HG03469 (cell line): ENCODE data around the gene IFRD2.

Experiments
- ATAC-seq: cut with Tn5 transposase; IDR thresholded peaks from one replicate; pipeline ENCODE4 v1.9.1; 2021; ENCODE audit warnings: mild to moderate bottlenecking, moderate library complexity, moderate number of reproducible peaks; ENCODE audit not compliant: unreplicated experiment

Gene IFRD2

GRCh38 chr3:50302095-50303012, 10.1 kb upstream of the IFRD2 start:
- no peak for ATAC-seq

DNA sequence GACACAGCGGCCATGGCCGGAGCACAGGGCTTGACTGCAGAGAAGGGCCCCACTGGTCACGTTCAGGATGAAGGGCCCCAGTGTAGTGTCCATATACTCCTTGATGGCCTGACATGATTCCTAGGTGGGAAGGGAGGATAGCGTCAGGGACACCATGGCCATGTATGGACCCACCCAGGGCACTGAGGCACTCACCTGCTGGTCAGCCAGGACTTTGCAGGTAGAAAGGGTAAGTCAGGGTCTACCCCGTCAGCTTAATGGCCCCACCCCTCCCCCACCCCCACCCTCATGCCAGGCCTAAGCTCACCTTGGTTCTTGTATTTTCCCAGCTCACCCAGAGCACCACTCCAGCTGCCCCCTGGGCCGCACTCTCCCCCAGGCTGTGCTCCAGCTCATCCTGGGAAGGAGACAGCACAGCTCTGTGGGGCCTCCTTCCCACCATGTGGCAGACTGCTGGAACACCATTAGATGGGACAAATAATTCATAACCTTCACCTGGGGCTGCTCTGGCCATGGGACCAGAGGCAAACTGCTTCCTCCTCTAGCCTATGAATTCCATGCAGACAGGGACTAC, 8.5 kb upstream of the IFRD2 start:
- ATAC-seq: no peak

- ATAC-seq: no peak
These were observed 7.9 kb upstream of the IFRD2 start for GRCh38 chr3:50299929-50300680.

DNA sequence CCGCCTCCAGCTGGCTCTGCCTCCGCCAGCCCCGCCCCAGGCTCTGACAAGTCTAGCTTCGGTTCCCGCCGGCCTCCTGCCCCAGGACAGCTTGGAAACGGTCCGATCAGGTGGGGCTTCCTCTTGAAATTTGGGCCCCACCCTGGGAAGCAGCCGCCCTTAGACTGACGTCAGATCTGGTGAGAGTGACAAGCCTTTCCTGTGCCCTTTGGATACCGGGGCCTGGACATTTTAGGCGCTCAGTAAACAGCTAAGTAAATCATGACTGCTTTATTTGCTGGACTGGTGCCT, 7.4 kb upstream of the IFRD2 start:
- ATAC-seq: no peak

DNA sequence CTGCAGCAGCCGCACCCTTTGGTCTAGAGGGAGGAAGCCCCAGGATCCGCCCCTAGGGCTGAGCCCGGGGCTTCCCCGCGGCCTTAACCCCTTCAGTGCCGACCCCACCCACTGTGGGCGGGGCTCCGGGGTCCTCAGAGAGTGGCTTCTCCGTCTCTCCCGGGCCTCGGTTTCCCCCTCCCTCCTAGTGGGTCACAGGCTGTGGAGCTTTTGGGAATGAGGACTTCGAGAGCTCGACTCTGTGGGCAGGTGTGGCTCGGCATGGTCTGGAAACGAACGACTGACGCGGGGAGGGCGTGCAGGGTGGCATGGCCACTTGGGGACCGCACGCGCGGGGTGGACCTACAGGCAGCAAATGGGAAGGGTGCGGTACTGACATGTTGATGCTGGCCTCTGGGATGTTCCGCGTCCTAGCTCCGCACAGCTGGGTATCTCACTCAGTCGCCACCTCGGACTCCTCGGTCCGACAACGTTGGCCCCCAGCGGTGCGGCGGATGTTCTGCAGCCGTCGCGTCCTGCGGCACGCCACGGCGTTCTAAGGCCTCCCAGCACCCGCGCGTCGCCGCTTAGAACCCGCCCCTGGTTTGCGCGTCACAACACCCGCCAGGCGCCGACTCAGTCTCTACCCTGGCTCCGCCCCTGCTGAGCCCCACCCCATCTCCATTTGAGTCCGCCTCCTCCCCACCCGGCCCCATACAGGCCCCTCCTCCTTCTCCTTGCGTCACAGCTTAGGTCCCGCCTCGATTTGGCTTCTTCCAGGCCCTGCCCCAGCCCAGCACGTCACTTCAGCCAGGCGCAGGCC, 6.8 kb upstream of the IFRD2 start, which contains the start of the genes HYAL3 and NAA80:
Gene HYAL3 (minus strand): TSS at position 570 of the 802 bp plus-strand sequence. CDS start 3,803 bp downstream, outside the sequence.
Gene NAA80 (minus strand): TSS at position 570 of the 802 bp plus-strand sequence. CDS start 1,942 bp downstream, outside the sequence.
- ATAC-seq: peak; percentile 55

GRCh38 chr3:50297896-50298725, 5.9 kb upstream of the IFRD2 start:
- no peak for ATAC-seq

- ATAC-seq: no peak
These were observed 5.2 kb upstream of the IFRD2 start for GRCh38 chr3:50297384-50297775.

DNA sequence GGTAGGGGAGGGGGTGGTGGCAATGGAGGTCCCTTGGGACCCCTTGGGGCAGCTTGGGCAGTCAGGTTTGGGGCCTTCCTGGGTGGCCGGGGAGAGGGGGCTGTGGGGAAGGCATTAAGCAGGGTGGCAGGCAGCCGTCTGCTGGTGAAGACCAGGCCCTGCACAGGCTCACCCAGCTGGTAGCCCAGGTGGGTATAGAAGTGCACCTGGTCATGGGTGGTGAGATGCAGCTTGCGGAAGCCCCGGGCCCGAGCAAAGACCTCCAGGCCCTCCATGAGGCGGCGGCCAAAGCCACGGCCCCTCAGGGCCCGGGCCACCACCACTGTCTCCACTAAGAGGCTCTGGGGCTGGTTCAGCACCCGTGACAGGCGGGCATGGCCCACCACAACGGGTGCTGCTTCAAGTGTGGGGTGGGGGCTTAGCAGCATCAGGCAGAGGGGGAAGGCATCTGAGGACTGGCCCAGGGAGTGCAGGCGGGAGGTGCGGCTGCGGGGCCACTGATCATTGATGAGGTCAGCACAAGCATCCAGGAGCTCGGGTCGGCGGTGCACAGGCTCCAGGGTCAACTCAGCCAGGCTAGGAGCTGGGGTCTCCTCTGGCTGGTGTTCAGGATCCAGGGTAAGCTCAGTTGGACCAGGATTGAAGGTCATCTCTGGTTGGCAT, 4.6 kb upstream of the IFRD2 start:
- no peak for ATAC-seq

DNA sequence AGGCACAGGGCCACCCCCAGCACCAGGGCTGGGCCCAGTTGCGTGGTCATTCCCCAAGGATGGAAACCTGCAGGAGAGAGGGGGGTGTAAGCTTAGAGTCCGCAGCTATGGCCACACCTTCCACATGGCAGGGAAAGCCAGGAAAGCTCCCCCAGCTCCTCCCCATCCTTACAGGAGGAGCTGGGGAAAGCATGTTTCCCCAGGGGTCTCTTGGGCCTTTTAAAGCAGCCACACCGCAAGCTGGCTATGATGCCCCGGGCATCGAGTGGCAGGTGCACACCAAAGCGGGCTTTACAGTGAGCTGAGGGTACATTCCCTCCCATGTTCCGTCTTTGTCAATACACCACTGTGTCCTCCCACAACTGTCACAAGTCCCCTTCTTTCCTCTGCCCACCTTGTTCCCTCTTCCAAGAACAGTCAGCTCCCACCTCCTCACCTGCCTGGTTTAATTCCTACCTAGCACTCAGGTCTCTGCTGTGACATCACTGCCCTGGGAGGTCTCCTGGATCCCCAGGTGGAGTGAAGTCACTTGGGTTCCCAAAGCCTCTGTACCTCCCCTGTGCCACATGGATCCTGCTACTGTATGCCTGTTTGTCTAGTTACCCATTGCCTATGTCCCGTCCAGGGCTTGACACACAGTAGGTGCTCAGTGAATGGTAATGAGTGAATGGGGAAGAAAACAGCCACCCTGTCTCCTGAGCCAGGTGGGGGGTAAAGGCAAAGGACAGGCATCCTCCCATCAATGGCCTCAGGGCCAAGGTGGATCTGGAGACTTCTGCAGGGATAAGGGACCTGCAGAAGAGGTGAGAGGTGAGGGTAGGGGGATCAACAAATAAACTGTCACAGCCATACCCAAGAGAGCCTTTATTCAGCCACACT, 3.6 kb upstream of the IFRD2 start:
- no peak for ATAC-seq

- ATAC-seq: no peak
These were observed 2.5 kb upstream of the IFRD2 start for GRCh38 chr3:50294492-50295403.

DNA sequence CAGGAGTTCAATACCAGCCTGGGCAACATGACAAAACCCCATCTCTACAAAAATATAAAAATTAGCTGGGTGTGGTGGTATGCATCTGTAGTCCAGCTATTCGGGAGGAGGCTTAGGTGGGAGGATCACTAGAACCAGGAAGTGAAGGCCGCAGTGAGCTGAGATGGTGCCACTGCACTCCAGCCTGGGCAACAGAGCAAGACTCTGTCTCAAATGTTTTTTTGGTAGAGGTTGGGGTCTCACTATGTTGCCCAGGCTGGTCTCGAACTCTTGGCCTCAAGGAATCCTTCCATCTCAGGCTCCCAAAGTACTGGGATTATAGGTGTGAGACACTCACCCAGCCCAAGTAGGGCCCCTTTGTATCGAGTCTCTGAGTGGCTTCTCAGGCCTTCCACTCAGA, 1.9 kb upstream of the IFRD2 start:
- no peak for ATAC-seq

- no peak for ATAC-seq
These were observed 1.0 kb upstream of the IFRD2 start for GRCh38 chr3:50293079-50293801.

DNA sequence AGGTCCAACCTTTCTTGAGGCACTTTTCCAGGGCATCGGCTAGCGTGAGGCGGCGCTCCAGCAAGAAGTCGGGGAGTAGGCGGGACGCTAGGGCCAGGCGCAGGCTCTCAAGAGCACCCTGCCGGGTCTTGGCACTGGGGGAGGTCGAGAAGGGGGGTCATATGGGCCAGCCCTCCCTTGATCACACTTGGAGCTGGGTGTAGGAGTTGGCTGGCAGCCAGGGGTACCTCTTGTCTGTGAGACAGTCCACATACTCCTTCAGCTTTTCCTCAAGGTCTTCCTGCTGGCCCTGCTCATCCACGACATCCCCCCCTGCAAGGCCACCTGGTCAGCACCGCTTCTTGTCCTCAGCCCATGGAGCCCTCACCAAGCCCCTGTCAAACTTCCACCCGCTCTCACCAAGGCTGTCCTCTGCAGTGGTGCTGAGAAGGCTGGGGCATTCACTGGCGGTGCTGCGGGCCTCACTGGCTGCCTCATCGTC, 2.0 kb downstream of the IFRD2 start:
- ATAC-seq: no peak

GRCh38 chr3:50289130-50289529, 3.1 kb downstream of the IFRD2 start:
- no peak for ATAC-seq

DNA sequence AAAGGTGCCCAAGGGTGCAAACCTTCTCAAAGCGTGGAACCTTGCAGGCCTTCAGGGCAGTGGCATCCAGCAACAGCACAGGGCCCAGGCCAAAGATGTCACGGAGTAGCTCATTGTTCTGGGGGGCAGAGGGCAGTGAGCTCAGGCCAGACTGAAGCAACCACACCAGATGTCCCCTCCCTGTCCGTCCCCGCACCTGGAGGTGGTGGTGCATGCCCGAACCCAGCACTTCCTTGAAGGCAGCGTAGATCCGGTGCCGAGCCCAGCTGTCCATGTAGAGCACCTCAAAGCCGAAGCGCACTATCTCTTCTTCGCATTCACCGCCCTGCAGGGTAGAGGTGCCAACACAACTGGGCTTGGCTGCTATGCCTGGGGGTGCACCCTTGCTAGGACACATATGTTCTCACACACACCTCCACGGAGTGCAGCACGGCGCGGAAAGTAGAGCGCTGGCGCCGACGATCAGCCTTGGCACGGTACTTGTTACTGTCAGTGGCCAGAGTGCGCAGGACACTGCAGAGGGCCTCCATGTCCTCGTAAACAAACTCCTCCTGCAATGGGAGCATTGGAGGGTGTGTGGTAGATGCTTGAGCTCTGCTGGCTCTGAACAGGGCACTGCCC, 3.7 kb downstream of the IFRD2 start:
- no peak for ATAC-seq

- ATAC-seq: no peak
These were observed 5.0 kb downstream of the IFRD2 start for GRCh38 chr3:50287262-50287661.
